HepG2 (cell line): ENCODE data around the gene APC2. TPM values are rescaled to one million over a fixed set of nuclear protein-coding genes. Genes with fewer than 3 reads are reported as not detected.

ENCODE experiments used
- ARNTL ChIP-seq: sonication (generic); formaldehyde crosslinking; IDR thresholded peaks from 2 replicates; pipeline ENCODE4 v1.4.0; 2020; ENCODE audit warnings: mild to moderate bottlenecking, missing genetic modification reagents
- HMG20B ChIP-seq: conservative IDR thresholded peaks from 2 replicates; pipeline ENCODE4 v1.6.1; 2016; ENCODE audit warnings: missing genetic modification reagents, missing compliant biosample characterization
- IKZF5 ChIP-seq: IDR thresholded peaks from 2 replicates; pipeline ENCODE4 v1.6.1; 2018; ENCODE audit warnings: missing genetic modification reagents, mild to moderate bottlenecking, missing compliant biosample characterization
- IRX3 ChIP-seq: sonication (generic); formaldehyde crosslinking; IDR thresholded peaks from 2 replicates; pipeline ENCODE4 v1.8.1; 2023; ENCODE audit warnings: mild to moderate bottlenecking, low read depth, missing genetic modification reagents, borderline replicate concordance
- KAT8 ChIP-seq: IDR thresholded peaks from 2 replicates; pipeline ENCODE4 v1.6.1; 2016; ENCODE audit warnings: missing genetic modification reagents, missing compliant biosample characterization
- MED13 ChIP-seq: sonication (generic); formaldehyde crosslinking; IDR thresholded peaks from 2 replicates; pipeline ENCODE4 v1.5.0; 2020; ENCODE audit warnings: missing genetic modification reagents
- MXD3 ChIP-seq: IDR thresholded peaks from 2 replicates; pipeline ENCODE4 v1.6.1; 2016; ENCODE audit warnings: mild to moderate bottlenecking, missing biosample characterization, missing genetic modification reagents
- MXI1 ChIP-seq: IDR thresholded peaks from 3 replicates; pipeline ENCODE4 v1.6.1; 2012; ENCODE audit warnings: low read depth, low read length, inconsistent platforms, borderline replicate concordance
- NR2F2 ChIP-seq: IDR thresholded peaks from 2 replicates; pipeline ENCODE4 v1.6.1; 2012; ENCODE audit warnings: low read depth, inconsistent platforms, borderline replicate concordance
- PRDM10 ChIP-seq: sonication (generic); formaldehyde crosslinking; IDR thresholded peaks from 2 replicates; pipeline ENCODE4 v1.4.0; 2020; ENCODE audit warnings: low read depth, missing genetic modification reagents
- SAFB2 ChIP-seq: sonication (generic); formaldehyde crosslinking; IDR thresholded peaks from 2 replicates; pipeline ENCODE4 v1.5.1; 2020; ENCODE audit warnings: missing genetic modification reagents, low read depth, mild to moderate bottlenecking, borderline replicate concordance
- SAP130 ChIP-seq: IDR thresholded peaks from 2 replicates; pipeline ENCODE4 v1.6.1; 2016; ENCODE audit warnings: low read depth
- SCMH1 ChIP-seq: sonication (generic); formaldehyde crosslinking; IDR thresholded peaks from 2 replicates; pipeline ENCODE4 v1.9.0; 2021; ENCODE audit warnings: missing genetic modification reagents, mild to moderate bottlenecking, borderline replicate concordance
- SMARCE1 ChIP-seq: fragments of 450-650 bp; IDR thresholded peaks from 2 replicates; pipeline ENCODE4 v1.6.1; 2017; ENCODE audit warnings: borderline replicate concordance
- SMYD3 ChIP-seq: sonication (generic); formaldehyde crosslinking; IDR thresholded peaks from 2 replicates; pipeline ENCODE4 v1.8.1; 2023; ENCODE audit warnings: mild to moderate bottlenecking, missing genetic modification reagents
- SP5 ChIP-seq: IDR thresholded peaks from 2 replicates; pipeline ENCODE4 v1.6.1; 2016; ENCODE audit warnings: low read depth, borderline replicate concordance
- ZBTB42 ChIP-seq: sonication (generic); formaldehyde crosslinking; IDR thresholded peaks from 2 replicates; pipeline ENCODE4 v1.5.0; 2020; ENCODE audit warnings: mild to moderate bottlenecking, missing genetic modification reagents
- ZNF644 ChIP-seq: IDR thresholded peaks from 2 replicates; pipeline ENCODE4 v1.6.1; 2016; ENCODE audit warnings: low read depth
- ZNF670 ChIP-seq: sonication (generic); formaldehyde crosslinking; IDR thresholded peaks from 2 replicates; pipeline ENCODE4 v1.8.0; 2022; ENCODE audit warnings: mild to moderate bottlenecking, missing genetic modification reagents, borderline replicate concordance
- ZNF687 ChIP-seq: sonication (generic); formaldehyde crosslinking; IDR thresholded peaks from 2 replicates; pipeline ENCODE4 v1.5.1; 2020; ENCODE audit warnings: mild to moderate bottlenecking, missing genetic modification reagents, moderate library complexity
- ZNF709 ChIP-seq: sonication (generic); formaldehyde crosslinking; IDR thresholded peaks from 2 replicates; pipeline ENCODE4 v1.5.0; 2020; ENCODE audit warnings: mild to moderate bottlenecking, missing genetic modification reagents
- ZNF878 ChIP-seq: sonication (generic); formaldehyde crosslinking; IDR thresholded peaks from 2 replicates; pipeline ENCODE4 v1.8.1; 2023; ENCODE audit warnings: mild to moderate bottlenecking, missing genetic modification reagents, moderate library complexity
- polyA plus RNA-seq, 8 experiments: library from polyadenylated mRNA; depleted of rRNA in 3 of 8; stranded (reverse) in 7 of 8; unstranded in 1 of 8; fragments of >200 nt; fragmentation: Illumina TruSeq in 4 of 8; extraction: Trizol in 4 of 8; gene quantifications; 2 replicates each; pipeline versions ENCODE4 v1.2.1 to v1.2.3, GENCODE V29; 2011 to 2016; ENCODE audit warnings: low read depth in 4 of 8, missing spikeins in 1 of 8, mixed read lengths in 1 of 8; ENCODE audit not compliant: insufficient read depth in 1 of 8
- total RNA-seq, 5 experiments: library from RNA; depleted of rRNA; stranded (reverse); fragments of >200 nt; fragmentation: Illumina TruSeq; extraction: Trizol; gene quantifications; 2 replicates each; pipeline ENCODE4 v1.2.3, GENCODE V29; 2016; ENCODE audit warnings: low read depth in 1 of 5

APC2 gene
- total and polyA plus RNA-seq, 2 of the 13 experiments (the other 11 are each of a cell fraction or from before 2014, with no cell fraction given) = 0.08 to 0.22 TPM

- TF ChIP-seq IKZF5 (no peak), MXI1 (peak; percentile 47; the same call in 1 of the 3 replicates), ZBTB42 (CRISPR knock-in tag) (no peak), PRDM10 (no peak), SCMH1 (CRISPR knock-in tag) (no peak), ZNF670 (CRISPR knock-in tag) (no peak), SAFB2 (CRISPR knock-in tag) (no peak), NR2F2 (no peak), MXD3 (CRISPR knock-in tag) (no peak), MED13 (CRISPR knock-in tag) (no peak), KAT8 (CRISPR knock-in tag) (no peak), HMG20B (no peak), ZNF878 (CRISPR knock-in tag) (no peak), ZNF709 (CRISPR knock-in tag) (no peak), ARNTL (CRISPR knock-in tag) (no peak), IRX3 (no peak), ZNF644 (no peak), SP5 (CRISPR knock-in tag) (no peak; the same call in 1 of the 2 replicates), ZNF687 (CRISPR knock-in tag) (peak; percentile 69), SMYD3 (CRISPR knock-in tag) (no peak), SAP130 (CRISPR knock-in tag) (peak; percentile 23; the same call in 1 of the 2 replicates), SMARCE1 (no peak)
These were observed 5.6 kb downstream of the APC2 start (continued) for GRCh38 chr19:1455336-1456120.
